Chondrocyte (in vitro differentiated cells): ENCODE measurements around the gene TMEM269. TPM values are rescaled to one million over a fixed set of nuclear protein-coding genes. Genes with fewer than 3 reads are reported as not detected.
"Not testable (repeated sequence)": the region's sequence is repeated elsewhere in the genome, so short reads cannot be mapped to it uniquely, and the experiment has no call there.

Experiments
- DNase-seq: peaks from one replicate; pipeline ENCODE4 v3.0.0; 2021; ENCODE audit warnings: mixed read lengths, low spot score
- H3K27ac Mint-ChIP-seq: one replicate; pipeline ENCODE4 v1.8.0; 2021; ENCODE audit warnings: mild to moderate bottlenecking, moderate library complexity, mixed read lengths; ENCODE audit not compliant: unreplicated experiment
- H3K27me3 Mint-ChIP-seq: 2 replicates; pipeline ENCODE4 v1.8.0; 2021; ENCODE audit warnings: low read depth, mixed read lengths
- H3K36me3 Mint-ChIP-seq: 2 replicates; pipeline ENCODE4 v1.8.0; 2021; ENCODE audit warnings: low read depth, mixed read lengths
- H3K4me1 Mint-ChIP-seq: 2 replicates; pipeline ENCODE4 v1.8.0; 2021; ENCODE audit warnings: low read depth, mild to moderate bottlenecking, mixed read lengths
- H3K4me3 Mint-ChIP-seq: one replicate; pipeline ENCODE4 v1.8.0; 2021; ENCODE audit warnings: mild to moderate bottlenecking, moderate library complexity, mixed read lengths; ENCODE audit not compliant: unreplicated experiment
- H3K9me3 Mint-ChIP-seq: 2 replicates; pipeline ENCODE4 v1.8.0; 2021; ENCODE audit warnings: low read depth, mixed read lengths
- CTCF ChIP-seq: fragments of 200-600 bp; sonication (generic); IDR thresholded peaks from 2 replicates; pipeline ENCODE4 v1.5.0; 2021; ENCODE audit warnings: antibody characterized with exemption, mild to moderate bottlenecking, moderate library complexity
- total RNA-seq: library from RNA; stranded (reverse); gene quantifications from 3 replicates; pipeline ENCODE4 v1.2.1, GENCODE V29; 2021

TMEM269 gene
- total RNA-seq, 1 donor from 2014 or later, result 0.20 TPM

GRCh38 chr1:42801832-42802473 lies 17.2 kb downstream of the TMEM269 start:
- TF ChIP-seq CTCF, result no peak
- H3K27me3 Mint-ChIP-seq, result no peaks in the 10 kb centered on the region
- H3K27ac Mint-ChIP-seq, result no peak overlapping the region
- H3K36me3 Mint-ChIP-seq, result peaks cover 9% of the 10 kb centered on the region
- H3K4me1 Mint-ChIP-seq, result peaks cover 13% of the 10 kb centered on the region
- no peak for DNase-seq
- peaks cover 6% of the 10 kb centered on the region for H3K9me3 Mint-ChIP-seq
- H3K4me3 Mint-ChIP-seq, result no peak overlapping the region

- no peak overlapping the region for H3K27ac Mint-ChIP-seq
- TF ChIP-seq CTCF, result no peak
- peaks cover 9% of the 10 kb centered on the region for H3K36me3 Mint-ChIP-seq
- H3K27me3 Mint-ChIP-seq, result no peaks in the 10 kb centered on the region
- peaks cover 13% of the 10 kb centered on the region for H3K4me1 Mint-ChIP-seq
- DNase-seq, result no peak
- no peak overlapping the region for H3K4me3 Mint-ChIP-seq
- H3K9me3 Mint-ChIP-seq, result peaks cover 6% of the 10 kb centered on the region
Observed at GRCh38 chr1:42806171-42806570, 21.4 kb downstream of the TMEM269 start.

GRCh38 chr1:42806593-42806992 lies 21.8 kb downstream of the TMEM269 start:
- DNase-seq, result no peak
- Mint-ChIP-seq H3K9me3 (peaks cover 6% of the 10 kb centered on the region), H3K4me1 (peaks cover 13% of the 10 kb centered on the region), H3K4me3 (no peak overlapping the region), H3K27ac (no peak overlapping the region), H3K27me3 (no peaks in the 10 kb centered on the region), H3K36me3 (peaks cover 9% of the 10 kb centered on the region)
- TF ChIP-seq CTCF, result no peak

- Mint-ChIP-seq H3K4me3 (no peak overlapping the region), H3K27me3 (no peaks in the 10 kb centered on the region), H3K4me1 (peaks cover 9% of the 10 kb centered on the region), H3K36me3 (peaks cover 9% of the 10 kb centered on the region), H3K27ac (no peak overlapping the region), H3K9me3 (peaks cover 6% of the 10 kb centered on the region)
- DNase-seq, result no peak
- TF ChIP-seq CTCF, result no peak
Observed at GRCh38 chr1:42807056-42807668, 22.4 kb downstream of the TMEM269 start.

- DNase-seq, H3K9me3 Mint-ChIP-seq, H3K27ac Mint-ChIP-seq, H3K36me3 Mint-ChIP-seq, H3K27me3 Mint-ChIP-seq, H3K4me3 Mint-ChIP-seq: not testable (repeated sequence)
- peaks cover 25% of the 10 kb centered on the region for H3K4me1 Mint-ChIP-seq
Observed at GRCh38 chr1:42814815-42815214, 30.0 kb downstream of the TMEM269 start.
